GM12872 (cell line): ENCODE data around the gene COL6A2.

Experiments
- CTCF ChIP-seq: IDR thresholded peaks from 3 replicates; pipeline ENCODE4 v1.5.1; 2011; ENCODE audit warnings: low read depth, mild to moderate bottlenecking, low read length, moderate library complexity; ENCODE audit not compliant: insufficient read depth

The COL6A2 gene

GRCh38 chr21:46127239-46128105, 29.6 kb downstream of the COL6A2 start:
- no peak for TF ChIP-seq CTCF

GRCh38 chr21:46128106-46128932, 30.4 kb downstream of the COL6A2 start:
- TF ChIP-seq CTCF: no peak

- TF ChIP-seq CTCF: no peak
These were observed 31.1 kb downstream of the COL6A2 start for GRCh38 chr21:46128933-46129571.

GRCh38 chr21:46129846-46130651, 32.1 kb downstream of the COL6A2 start:
- no peak for TF ChIP-seq CTCF

- no peak for TF ChIP-seq CTCF
These were observed 33.1 kb downstream of the COL6A2 start for GRCh38 chr21:46130831-46131587.

GRCh38 chr21:46131588-46131837, 33.6 kb downstream of the COL6A2 start:
- no peak for TF ChIP-seq CTCF
